ENCODE measurements around the gene DNAJC4.

GRCh38 chr11:64234647-64235379, 4.5 kb downstream of the DNAJC4 start:
- no peak for TF ChIP-seq GATA3 (IDR thresholded peaks at IDR 0.05; ENCODE audit: low read depth, low read length)
- no peak for TF ChIP-seq GATA2 (IDR thresholded peaks at IDR 0.05; ENCODE audit: low read depth, low read length)

All from SH-SY5Y (cell line).